Measurements from ENCODE around the gene GOT2.

- TF ChIP-seq CTCF (IDR thresholded peaks at IDR 0.05; ENCODE audit: control extremely low read depth in 1 of 3, insufficient read depth in 1 of 3, low read depth in 1 of 3, low read length in 3 of 3) (peak; percentile 75 to 88 (median 87)), RAD21 (IDR thresholded peaks at IDR 0.05 in 1 of 2, conservative IDR thresholded peaks at IDR 0.05 in 1 of 2; ENCODE audit: low read depth in 2 of 2, low read length in 2 of 2) (peak; percentile 97), TEAD4 (IDR thresholded peaks at IDR 0.05; ENCODE audit: low read depth, low read length) (no peak), POLR2AphosphoS5 (IDR thresholded peaks at IDR 0.05; ENCODE audit: low read depth, low read length) (no peak), CHD2 (IDR thresholded peaks at IDR 0.05; ENCODE audit: low read length) (no peak), CREB1 (IDR thresholded peaks at IDR 0.05) (no peak), RFX5 (IDR thresholded peaks at IDR 0.05; ENCODE audit: borderline replicate concordance, low read depth, low read length) (no peak), PHF8 (conservative IDR thresholded peaks at IDR 0.05; ENCODE audit: low read depth, low read length) (no peak), YY1 (IDR thresholded peaks at IDR 0.05; ENCODE audit: low read depth, low read length) (0 out of 2 replicates have a peak, but pooled peaks have one; percentile 43), HDAC2 (IDR thresholded peaks at IDR 0.05; ENCODE audit: borderline replicate concordance in 1 of 2, low read depth in 2 of 2, low read length in 2 of 2) (no peak), NANOG (IDR thresholded peaks at IDR 0.05; ENCODE audit: insufficient read depth, low read depth, low read length, poor library complexity, severe bottlenecking) (no peak), FOSL1 (IDR thresholded peaks at IDR 0.05; ENCODE audit: insufficient read depth, low read depth, low read length) (no peak), POLR2A (IDR thresholded peaks at IDR 0.05; ENCODE audit: control extremely low read depth in 1 of 2, low read depth in 2 of 2, low read length in 2 of 2) (no peak)
These were observed 22.0 kb upstream of the GOT2 start for GRCh38 chr16:58755989-58756649.
